GM18511 (cell line): ENCODE results near the gene SETBP1.
A peak's percentile ranks its signal among the peaks of the same experiment; 100 is the strongest.

Experiments
- ATAC-seq: cut with Tn5 transposase; IDR thresholded peaks from one replicate; pipeline ENCODE4 v1.9.1; 2021; ENCODE audit warnings: mild to moderate bottlenecking, moderate library complexity; ENCODE audit not compliant: unreplicated experiment

The SETBP1 gene

GRCh38 chr18:44895176-44895798 lies 214.6 kb downstream of the SETBP1 start:
- peak; percentile 71 for ATAC-seq

DNA sequence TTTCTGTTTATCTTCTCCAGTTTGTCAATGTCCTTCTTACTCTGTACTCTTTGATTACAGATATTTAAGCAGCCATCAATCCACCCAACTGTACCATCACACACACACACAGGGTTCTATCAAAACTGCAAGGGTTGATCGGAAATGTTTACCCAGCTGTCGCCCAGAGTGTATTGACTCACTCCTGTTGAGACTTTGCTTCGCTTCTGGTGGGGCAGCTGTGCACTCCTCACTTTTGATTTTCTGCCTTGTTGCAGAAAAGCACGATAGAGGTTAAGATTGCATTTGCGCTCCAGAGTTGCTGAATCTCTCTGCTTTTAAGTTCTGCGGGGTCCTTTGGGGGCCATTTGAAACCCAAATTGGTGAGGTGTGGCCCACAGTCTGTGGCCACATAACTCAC lies 216.2 kb downstream of the SETBP1 start:
- no peak for ATAC-seq

DNA sequence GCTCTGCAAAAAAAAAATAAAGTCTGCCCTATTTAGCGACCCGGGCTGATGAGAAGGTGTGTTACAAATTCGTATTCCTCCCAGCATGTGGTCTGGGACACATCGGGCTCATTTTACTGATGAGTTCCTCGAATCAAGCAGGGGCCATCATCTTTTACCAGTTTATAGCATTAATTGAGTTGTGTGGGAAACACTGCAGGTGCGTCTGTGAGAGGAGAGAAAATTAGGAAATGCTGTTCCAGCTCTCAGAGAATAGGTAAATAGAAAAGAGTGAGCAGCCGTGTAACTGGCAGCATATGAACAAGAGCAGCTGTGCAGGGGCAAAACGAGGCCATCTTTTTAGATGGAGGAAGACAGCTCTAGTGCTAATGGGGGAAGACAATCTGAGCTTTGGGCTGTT lies 216.7 kb downstream of the SETBP1 start:
- ATAC-seq = no peak

DNA sequence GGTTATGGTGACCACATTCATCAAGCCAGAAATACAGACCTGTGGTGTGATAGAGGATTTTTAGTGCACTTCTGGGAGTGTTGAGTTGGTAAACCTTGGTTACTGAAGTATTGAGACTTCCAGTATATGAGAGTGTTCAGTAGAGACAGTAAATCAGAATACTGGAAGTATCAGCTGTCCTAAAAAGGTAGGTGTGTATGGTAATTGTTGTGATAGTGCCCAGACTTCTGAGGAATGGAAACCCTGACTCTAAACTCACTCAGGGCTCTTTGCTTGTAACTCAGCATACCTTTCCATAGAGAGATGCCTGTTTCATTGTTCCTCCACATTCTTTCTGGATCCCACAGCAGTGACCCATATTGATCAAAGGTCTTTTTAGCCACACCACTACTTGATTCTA lies 217.1 kb downstream of the SETBP1 start:
- ATAC-seq = no peak

DNA sequence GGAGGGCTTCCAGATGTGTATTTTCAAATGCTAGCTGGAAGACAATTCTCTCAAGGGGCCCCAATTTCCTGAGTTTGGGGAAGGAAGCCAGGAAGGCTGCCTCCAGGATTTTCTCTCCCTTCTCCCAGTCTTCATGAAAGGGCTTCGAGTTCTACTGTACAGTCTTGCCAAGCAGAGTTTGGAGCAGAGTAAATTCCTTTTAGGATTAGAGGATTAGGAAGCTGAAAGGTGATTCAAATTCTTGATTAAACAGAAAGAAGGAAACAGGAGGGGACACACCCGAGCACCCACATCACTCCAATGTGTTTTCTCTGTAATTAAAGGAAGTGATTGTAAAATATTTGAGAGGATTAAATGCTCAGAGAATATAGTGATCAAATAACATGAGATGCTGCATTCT lies 217.8 kb downstream of the SETBP1 start:
- no peak for ATAC-seq

- ATAC-seq = no peak
These were observed 219.1 kb downstream of the SETBP1 start for GRCh38 chr18:44899832-44900231.

DNA sequence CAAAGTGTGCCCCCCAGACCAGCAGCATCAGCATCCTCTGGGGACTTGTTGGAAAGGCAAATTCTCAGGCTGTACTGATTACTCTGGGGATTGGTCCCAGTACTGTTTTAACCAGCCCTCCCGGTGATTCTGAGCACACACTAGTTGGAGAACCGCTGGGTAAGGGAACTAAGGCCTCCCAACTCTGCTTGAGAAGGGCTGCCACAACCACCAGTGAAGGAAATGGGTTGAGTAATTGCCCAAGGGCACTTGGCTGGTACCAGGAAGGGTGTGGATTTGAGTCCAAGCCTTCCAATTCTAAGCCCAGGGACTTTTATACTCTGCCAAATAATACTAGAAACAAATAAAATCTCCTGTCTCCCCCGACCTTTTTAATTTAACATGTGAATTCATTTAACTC lies 219.9 kb downstream of the SETBP1 start:
- ATAC-seq = no peak

DNA sequence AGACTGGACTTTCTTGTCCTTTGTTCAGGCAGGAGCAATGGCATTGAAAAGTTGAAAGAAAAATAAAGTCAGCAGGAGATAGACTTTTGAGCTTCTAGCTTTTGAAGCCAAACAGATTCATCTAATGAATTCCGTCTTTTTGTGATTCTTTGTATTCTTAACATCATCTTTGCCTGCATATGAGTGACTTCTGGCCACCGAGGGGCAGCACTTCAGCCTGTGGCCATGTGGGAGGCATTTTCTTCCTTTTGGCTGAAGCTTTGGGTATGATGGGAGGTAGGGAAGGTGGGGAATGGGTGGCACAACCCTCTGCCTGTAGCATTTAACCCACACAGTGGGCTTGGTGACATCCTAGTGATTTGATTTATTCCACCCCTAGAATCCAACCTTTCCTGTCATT lies 220.6 kb downstream of the SETBP1 start:
- ATAC-seq = no peak

- no peak for ATAC-seq
These were observed 222.6 kb downstream of the SETBP1 start for GRCh38 chr18:44903327-44903726.

GRCh38 chr18:44904768-44905167 lies 224.1 kb downstream of the SETBP1 start:
- ATAC-seq = no peak

- ATAC-seq = peak; percentile 89
These were observed 228.6 kb downstream of the SETBP1 start for GRCh38 chr18:44909191-44909719.

DNA sequence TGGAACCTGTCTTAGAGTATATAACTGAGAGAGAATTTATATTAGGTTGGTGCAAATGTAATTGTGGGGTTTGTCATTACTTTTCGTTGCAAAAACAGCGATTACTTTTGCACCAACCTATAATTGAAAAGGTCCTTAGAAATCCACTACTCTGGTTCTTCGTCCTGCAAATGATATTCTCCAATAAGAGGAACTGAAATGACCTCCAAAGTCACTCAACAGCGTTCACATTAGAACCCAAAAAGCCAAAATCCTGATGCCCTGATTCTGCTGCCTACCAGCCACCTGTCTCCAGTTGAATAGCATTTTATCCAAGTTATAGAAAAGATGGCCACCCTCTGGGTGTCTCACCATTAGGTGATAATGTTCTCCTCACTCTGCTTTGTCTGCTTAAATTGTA lies 230.6 kb downstream of the SETBP1 start:
- ATAC-seq = no peak

DNA sequence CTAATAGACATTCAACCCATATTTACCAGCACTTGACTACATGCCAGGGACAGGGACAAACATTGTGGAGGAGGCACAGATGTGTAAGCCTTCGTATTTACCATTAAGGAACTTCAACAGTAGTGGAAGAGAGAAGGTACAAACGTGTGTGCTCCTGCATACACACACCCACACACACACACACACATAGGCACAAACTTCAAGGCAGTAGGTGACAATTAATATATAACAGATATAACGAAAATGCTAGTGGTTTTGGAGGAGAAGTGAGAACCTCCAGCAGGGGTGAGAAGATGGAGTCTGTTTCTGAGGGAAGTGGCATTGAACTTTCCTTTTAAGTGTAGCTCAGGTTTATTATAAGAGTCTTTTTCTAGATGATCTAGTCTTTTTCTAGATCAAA lies 231.1 kb downstream of the SETBP1 start:
- peak; percentile 43 for ATAC-seq

GRCh38 chr18:44912740-44913478 lies 232.2 kb downstream of the SETBP1 start:
- no peak for ATAC-seq

DNA sequence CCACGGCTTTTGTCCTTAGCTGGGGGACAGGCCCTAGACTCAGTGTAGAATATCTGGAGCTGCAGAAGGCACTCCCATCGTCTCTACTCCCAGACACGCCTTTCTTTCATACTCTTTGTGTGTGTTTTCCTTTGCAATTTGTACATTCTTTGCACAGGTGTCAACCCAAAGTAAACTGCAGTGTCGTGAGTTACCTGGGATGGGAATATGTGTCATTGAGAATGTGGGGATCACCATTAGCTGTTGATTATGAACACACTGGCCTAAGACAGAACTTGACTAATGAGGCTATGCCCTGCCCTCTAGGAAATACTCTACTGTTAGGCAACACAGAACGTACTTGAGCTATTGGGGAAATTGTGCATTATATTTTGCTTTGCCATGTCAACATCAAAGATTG lies 233.3 kb downstream of the SETBP1 start:
- no peak for ATAC-seq

DNA sequence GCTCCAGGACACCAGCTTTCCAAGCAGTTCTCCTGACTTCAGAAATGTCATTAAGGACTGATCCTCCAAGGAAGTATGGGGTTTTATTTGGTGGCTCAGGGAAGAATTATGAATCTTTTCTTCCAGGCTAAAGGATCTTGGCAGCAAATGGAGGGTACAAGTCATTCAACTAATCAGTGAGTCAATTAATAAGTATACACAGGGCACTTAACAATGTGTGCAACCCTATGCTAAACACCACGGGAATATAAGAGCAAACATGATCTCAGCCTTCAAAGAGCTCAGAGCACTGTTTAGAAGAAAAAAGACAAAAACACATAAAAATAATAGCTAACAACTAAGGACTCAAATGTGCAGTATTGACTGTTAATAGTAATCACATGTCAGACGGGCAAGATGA lies 234.5 kb downstream of the SETBP1 start:
- no peak for ATAC-seq

GRCh38 chr18:44915661-44916060 lies 235.0 kb downstream of the SETBP1 start:
- no peak for ATAC-seq

DNA sequence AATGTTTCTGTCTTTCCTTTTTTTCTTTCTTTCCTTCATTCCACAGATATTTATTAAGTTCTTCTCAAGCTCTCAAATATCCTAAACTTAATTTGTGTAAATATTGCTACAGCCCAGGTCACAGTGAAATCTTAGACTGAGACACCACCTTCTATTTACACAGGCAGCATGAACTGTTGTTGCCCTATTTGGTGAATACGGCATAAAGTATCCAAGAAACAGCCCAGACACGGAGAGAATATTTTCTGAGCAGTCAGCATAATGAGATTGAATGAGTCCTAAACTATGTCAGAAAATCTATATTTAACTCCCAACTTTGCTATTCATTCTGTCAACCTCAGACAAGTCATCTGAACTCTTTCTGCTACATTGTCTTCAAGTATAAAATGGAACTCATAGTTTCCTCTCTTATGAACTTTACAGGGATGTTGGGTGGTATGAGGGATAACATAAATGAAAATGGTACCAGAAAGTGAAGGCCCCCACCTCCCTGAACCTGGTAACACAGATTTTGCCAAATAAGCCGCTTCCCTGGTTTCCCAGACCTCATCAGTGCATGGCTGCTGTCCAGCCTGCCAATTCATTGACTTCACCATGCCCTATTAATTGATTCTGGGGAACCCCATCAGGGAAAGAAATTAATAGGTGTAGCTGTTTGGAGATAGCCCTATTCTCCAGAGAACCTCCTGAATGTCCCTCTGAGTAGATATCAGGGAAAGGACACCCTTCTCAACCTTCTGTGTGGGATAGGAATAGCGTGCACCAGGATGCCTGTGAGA lies 235.9 kb downstream of the SETBP1 start:
- ATAC-seq = no peak

GRCh38 chr18:44917216-44918141 lies 236.8 kb downstream of the SETBP1 start:
- ATAC-seq = no peak

- no peak for ATAC-seq
These were observed 237.4 kb downstream of the SETBP1 start for GRCh38 chr18:44918142-44918476.

DNA sequence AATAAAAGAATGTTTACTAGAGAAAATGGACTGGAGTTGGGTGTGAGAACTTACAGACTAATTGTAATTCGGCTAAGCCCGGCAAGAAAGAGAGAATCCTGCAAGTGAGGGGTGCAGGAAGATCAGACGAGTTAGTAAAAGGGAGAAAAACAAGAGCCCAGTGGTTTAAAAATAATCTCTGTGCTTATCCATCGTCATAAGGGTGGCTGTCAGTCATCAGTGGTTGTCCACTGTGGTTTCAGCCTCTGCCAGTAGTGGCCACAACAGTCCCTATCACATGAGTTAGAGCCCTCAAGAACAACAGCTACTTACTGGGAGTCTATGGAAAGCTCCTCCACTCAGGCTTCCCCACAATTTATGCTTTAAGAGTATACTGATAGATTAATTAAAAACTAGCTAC lies 239.8 kb downstream of the SETBP1 start:
- no peak for ATAC-seq
